ENCODE results near the gene ILF3. TPM values are rescaled to one million over a fixed set of nuclear protein-coding genes. Genes with fewer than 3 reads are reported as not detected.

The ILF3 gene
- polyA plus RNA-seq, 2 donors = 84.2 to 107 TPM

GRCh38 chr19:10682397-10683063, 28.4 kb downstream of the ILF3 start:
- WGBS, 2 donors = 89% methylated on average over 15 of the region's 15 CpGs
- Histone ChIP-seq H3K9me3 (ENCODE audit: control insufficient read depth in 2 of 2, insufficient read depth in 1 of 2, low read depth in 1 of 2, low read length in 1 of 2) (no peaks in the 10 kb centered on the region), H3K27ac (ENCODE audit: low read depth in 2 of 2, low read length in 1 of 2) (no peak overlapping the region), H3K4me3 (ENCODE audit: low read depth in 1 of 2, low read length in 2 of 2) (no peak overlapping the region), H3K4me1 (ENCODE audit: control insufficient read depth in 2 of 2, insufficient read depth in 2 of 2, low read length in 1 of 2) (peaks cover 7 to 13% of the 10 kb centered on the region in 2 donors), H3K36me3 (ENCODE audit: control insufficient read depth in 2 of 2, insufficient read depth in 2 of 2, low read length in 1 of 2) (peaks cover 49 to 79% of the 10 kb centered on the region in 2 donors), H3K27me3 (ENCODE audit: control insufficient read depth in 1 of 2, insufficient read depth in 2 of 2, low read length in 2 of 2) (no peaks in the 10 kb centered on the region)

- Histone ChIP-seq H3K27ac (ENCODE audit: low read depth in 2 of 2, low read length in 1 of 2) (no peak overlapping the region), H3K4me1 (ENCODE audit: control insufficient read depth in 2 of 2, insufficient read depth in 2 of 2, low read length in 1 of 2) (peaks cover 10 to 13% of the 10 kb centered on the region in 2 donors), H3K4me3 (ENCODE audit: low read depth in 1 of 2, low read length in 2 of 2) (no peak overlapping the region), H3K36me3 (ENCODE audit: control insufficient read depth in 2 of 2, insufficient read depth in 2 of 2, low read length in 1 of 2) (peaks cover 49 to 80% of the 10 kb centered on the region in 2 donors), H3K9me3 (ENCODE audit: control insufficient read depth in 2 of 2, insufficient read depth in 1 of 2, low read depth in 1 of 2, low read length in 1 of 2) (no peaks in the 10 kb centered on the region), H3K27me3 (ENCODE audit: control insufficient read depth in 1 of 2, insufficient read depth in 2 of 2, low read length in 2 of 2) (no peaks in the 10 kb centered on the region)
- WGBS, 2 donors = 89% methylated on average over 15 of the region's 15 CpGs
These were observed 28.9 kb downstream of the ILF3 start for GRCh38 chr19:10683064-10683426.

GRCh38 chr19:10683582-10683981, 29.4 kb downstream of the ILF3 start:
- no peaks in the 10 kb centered on the region for H3K27me3 ChIP-seq (ENCODE audit: control insufficient read depth in 1 of 2, insufficient read depth in 2 of 2, low read length in 2 of 2)
- peaks cover 47 to 83% of the 10 kb centered on the region in 2 donors for H3K36me3 ChIP-seq (ENCODE audit: control insufficient read depth in 2 of 2, insufficient read depth in 2 of 2, low read length in 1 of 2)
- no peak overlapping the region for H3K4me3 ChIP-seq (ENCODE audit: low read depth in 1 of 2, low read length in 2 of 2)
- H3K27ac ChIP-seq (ENCODE audit: low read depth in 2 of 2, low read length in 1 of 2) = no peak overlapping the region
- H3K9me3 ChIP-seq (ENCODE audit: control insufficient read depth in 2 of 2, insufficient read depth in 1 of 2, low read depth in 1 of 2, low read length in 1 of 2) = no peaks in the 10 kb centered on the region
- WGBS, 2 donors = 80 to 84% methylated on average over 21 of the region's 21 CpGs
- H3K4me1 ChIP-seq (ENCODE audit: control insufficient read depth in 2 of 2, insufficient read depth in 2 of 2, low read length in 1 of 2) = peaks cover 10 to 13% of the 10 kb centered on the region in 2 donors

- Histone ChIP-seq H3K4me1 (ENCODE audit: control insufficient read depth in 2 of 2, insufficient read depth in 2 of 2, low read length in 1 of 2) (peaks cover 10 to 13% of the 10 kb centered on the region in 2 donors), H3K9me3 (ENCODE audit: control insufficient read depth in 2 of 2, insufficient read depth in 1 of 2, low read depth in 1 of 2, low read length in 1 of 2) (no peaks in the 10 kb centered on the region), H3K27me3 (ENCODE audit: control insufficient read depth in 1 of 2, insufficient read depth in 2 of 2, low read length in 2 of 2) (no peaks in the 10 kb centered on the region), H3K27ac (ENCODE audit: low read depth in 2 of 2, low read length in 1 of 2) (peak overlapping the region; percentile 8 to 39), H3K4me3 (ENCODE audit: low read depth in 1 of 2, low read length in 2 of 2) (no peak overlapping the region), H3K36me3 (ENCODE audit: control insufficient read depth in 2 of 2, insufficient read depth in 2 of 2, low read length in 1 of 2) (peaks cover 39 to 81% of the 10 kb centered on the region in 2 donors)
- WGBS, 2 donors = 45 to 59% methylated on average over 5 of the region's 5 CpGs
These were observed 31.1 kb downstream of the ILF3 start for GRCh38 chr19:10685210-10685609.

DNA sequence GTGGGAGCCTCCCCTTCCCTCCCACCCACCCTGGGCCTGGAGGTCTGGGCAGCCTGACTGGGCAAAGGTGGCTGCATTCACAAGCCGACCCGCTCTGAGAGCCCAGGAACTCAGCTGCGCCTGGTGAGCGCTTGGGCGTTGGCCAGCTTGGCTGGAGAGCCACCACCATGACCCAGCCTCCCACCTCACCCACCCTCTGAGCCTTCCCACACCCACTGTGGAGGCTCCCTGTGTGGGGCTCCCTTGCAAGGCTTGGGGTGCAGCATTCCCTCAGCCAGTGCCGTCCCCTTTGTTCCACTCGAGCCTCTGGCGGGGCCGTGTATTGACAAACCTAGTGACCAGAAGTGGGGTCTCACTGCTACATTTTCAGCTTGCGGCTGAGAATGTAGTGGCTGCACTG, 32.0 kb downstream of the ILF3 start:
- H3K27me3 ChIP-seq (ENCODE audit: control insufficient read depth in 1 of 2, insufficient read depth in 2 of 2, low read length in 2 of 2) = no peaks in the 10 kb centered on the region
- peaks cover 34 to 81% of the 10 kb centered on the region in 2 donors for H3K36me3 ChIP-seq (ENCODE audit: control insufficient read depth in 2 of 2, insufficient read depth in 2 of 2, low read length in 1 of 2)
- no peaks in the 10 kb centered on the region for H3K9me3 ChIP-seq (ENCODE audit: control insufficient read depth in 2 of 2, insufficient read depth in 1 of 2, low read depth in 1 of 2, low read length in 1 of 2)
- H3K4me1 ChIP-seq (ENCODE audit: control insufficient read depth in 2 of 2, insufficient read depth in 2 of 2, low read length in 1 of 2) = peaks cover 10 to 13% of the 10 kb centered on the region in 2 donors
- peak overlapping the region; percentile 81 to 92 for H3K27ac ChIP-seq (ENCODE audit: low read depth in 2 of 2, low read length in 1 of 2)
- WGBS, 2 donors = 69 to 86% methylated on average over 8 to 10 of the region's 10 CpGs
- no peak overlapping the region for H3K4me3 ChIP-seq (ENCODE audit: low read depth in 1 of 2, low read length in 2 of 2)

DNA sequence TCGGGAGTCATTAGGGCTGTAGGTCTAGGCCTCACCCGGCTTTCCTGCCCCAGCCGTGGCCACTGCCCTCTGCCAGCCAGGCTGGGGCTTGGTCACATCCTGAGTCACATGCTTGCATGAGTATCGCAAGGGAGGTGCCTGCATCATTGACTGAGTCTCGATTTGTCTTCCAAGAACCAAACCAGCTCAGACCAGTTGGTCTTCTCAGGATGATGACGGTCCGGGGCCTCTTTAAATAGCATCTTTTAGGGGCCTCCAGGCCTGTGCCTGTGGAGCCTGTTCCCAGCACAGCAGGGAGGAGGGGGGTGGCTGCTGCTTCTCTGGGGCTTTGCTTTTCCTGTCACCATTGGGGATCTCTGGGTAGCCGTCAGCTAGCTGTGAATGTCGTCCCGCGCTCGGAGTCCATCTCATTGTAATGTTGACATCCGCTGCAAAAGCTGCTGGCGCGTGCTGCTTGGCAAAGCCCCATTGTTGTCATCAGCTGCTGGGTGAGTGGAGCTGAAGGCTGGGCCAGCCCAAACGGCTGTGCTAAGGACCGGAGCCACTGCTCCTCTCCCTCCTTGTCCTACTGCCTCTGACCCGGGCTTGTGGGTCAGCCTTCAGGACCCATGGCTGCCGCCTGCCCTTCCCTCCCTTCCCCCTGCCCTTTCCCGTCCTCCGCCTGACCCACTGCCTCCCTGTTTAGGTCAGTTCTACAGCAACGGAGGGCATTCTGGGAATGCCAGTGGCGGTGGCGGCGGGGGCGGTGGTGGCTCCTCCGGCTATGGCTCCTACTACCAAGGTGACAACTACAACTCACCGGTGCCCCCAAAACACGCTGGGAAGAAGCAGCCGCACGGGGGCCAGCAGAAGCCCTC, 32.7 kb downstream of the ILF3 start:
- no peaks in the 10 kb centered on the region for H3K9me3 ChIP-seq (ENCODE audit: control insufficient read depth in 2 of 2, insufficient read depth in 1 of 2, low read depth in 1 of 2, low read length in 1 of 2)
- peak overlapping the region; percentile 81 to 92 for H3K27ac ChIP-seq (ENCODE audit: low read depth in 2 of 2, low read length in 1 of 2)
- H3K36me3 ChIP-seq (ENCODE audit: control insufficient read depth in 2 of 2, insufficient read depth in 2 of 2, low read length in 1 of 2) = peaks cover 36 to 81% of the 10 kb centered on the region in 2 donors
- no peaks in the 10 kb centered on the region for H3K27me3 ChIP-seq (ENCODE audit: control insufficient read depth in 1 of 2, insufficient read depth in 2 of 2, low read length in 2 of 2)
- 66 to 76% methylated on average over 30 to 31 of the region's 31 CpGs for WGBS, 2 donors
- peak overlapping the region in 1 of 2 donors; percentile 2 for H3K4me3 ChIP-seq (ENCODE audit: low read depth in 1 of 2, low read length in 2 of 2)
- H3K4me1 ChIP-seq (ENCODE audit: control insufficient read depth in 2 of 2, insufficient read depth in 2 of 2, low read length in 1 of 2) = peaks cover 10 to 13% of the 10 kb centered on the region in 2 donors

GRCh38 chr19:10687518-10688288, 33.6 kb downstream of the ILF3 start:
- peaks cover 34 to 79% of the 10 kb centered on the region in 2 donors for H3K36me3 ChIP-seq (ENCODE audit: control insufficient read depth in 2 of 2, insufficient read depth in 2 of 2, low read length in 1 of 2)
- WGBS, 2 donors = 87 to 90% methylated on average over 25 of the region's 25 CpGs
- H3K27me3 ChIP-seq (ENCODE audit: control insufficient read depth in 1 of 2, insufficient read depth in 2 of 2, low read length in 2 of 2) = no peaks in the 10 kb centered on the region
- no peaks in the 10 kb centered on the region for H3K9me3 ChIP-seq (ENCODE audit: control insufficient read depth in 2 of 2, insufficient read depth in 1 of 2, low read depth in 1 of 2, low read length in 1 of 2)
- H3K4me3 ChIP-seq (ENCODE audit: low read depth in 1 of 2, low read length in 2 of 2) = no peak overlapping the region
- H3K27ac ChIP-seq (ENCODE audit: low read depth in 2 of 2, low read length in 1 of 2) = peak overlapping the region; percentile 77 to 92
- H3K4me1 ChIP-seq (ENCODE audit: control insufficient read depth in 2 of 2, insufficient read depth in 2 of 2, low read length in 1 of 2) = peaks cover 10 to 13% of the 10 kb centered on the region in 2 donors

- no peak overlapping the region for H3K27ac ChIP-seq (ENCODE audit: low read depth in 2 of 2, low read length in 1 of 2)
- H3K36me3 ChIP-seq (ENCODE audit: control insufficient read depth in 2 of 2, insufficient read depth in 2 of 2, low read length in 1 of 2) = peaks cover 33 to 69% of the 10 kb centered on the region in 2 donors
- H3K9me3 ChIP-seq (ENCODE audit: control insufficient read depth in 2 of 2, insufficient read depth in 1 of 2, low read depth in 1 of 2, low read length in 1 of 2) = no peaks in the 10 kb centered on the region
- WGBS, 2 donors = 91 to 93% methylated on average over 27 of the region's 27 CpGs
- no peaks in the 10 kb centered on the region for H3K27me3 ChIP-seq (ENCODE audit: control insufficient read depth in 1 of 2, insufficient read depth in 2 of 2, low read length in 2 of 2)
- peaks cover 10 to 13% of the 10 kb centered on the region in 2 donors for H3K4me1 ChIP-seq (ENCODE audit: control insufficient read depth in 2 of 2, insufficient read depth in 2 of 2, low read length in 1 of 2)
- no peak overlapping the region for H3K4me3 ChIP-seq (ENCODE audit: low read depth in 1 of 2, low read length in 2 of 2)
These were observed 34.6 kb downstream of the ILF3 start for GRCh38 chr19:10688545-10689280.

GRCh38 chr19:10690341-10690781, 36.2 kb downstream of the ILF3 start:
- H3K4me3 ChIP-seq (ENCODE audit: low read depth in 1 of 2, low read length in 2 of 2) = no peak overlapping the region
- no peaks in the 10 kb centered on the region for H3K27me3 ChIP-seq (ENCODE audit: control insufficient read depth in 1 of 2, insufficient read depth in 2 of 2, low read length in 2 of 2)
- 53 to 62% methylated on average over 7 of the region's 7 CpGs for WGBS, 2 donors
- no peaks in the 10 kb centered on the region for H3K9me3 ChIP-seq (ENCODE audit: control insufficient read depth in 2 of 2, insufficient read depth in 1 of 2, low read depth in 1 of 2, low read length in 1 of 2)
- H3K36me3 ChIP-seq (ENCODE audit: control insufficient read depth in 2 of 2, insufficient read depth in 2 of 2, low read length in 1 of 2) = peaks cover 26 to 63% of the 10 kb centered on the region in 2 donors
- peaks cover 10 to 13% of the 10 kb centered on the region in 2 donors for H3K4me1 ChIP-seq (ENCODE audit: control insufficient read depth in 2 of 2, insufficient read depth in 2 of 2, low read length in 1 of 2)
- no peak overlapping the region for H3K27ac ChIP-seq (ENCODE audit: low read depth in 2 of 2, low read length in 1 of 2)

Data from esophagus (tissue), 2 donors.